GM21529 (cell line): Measurements from ENCODE around the gene CBLN1.
A peak's percentile ranks its signal among the peaks of the same experiment; 100 is the strongest.

Source experiments
- ATAC-seq: cut with Tn5 transposase; IDR thresholded peaks from one replicate; pipeline ENCODE4 v1.9.1; 2021; ENCODE audit not compliant: unreplicated experiment

Gene CBLN1

GRCh38 chr16:49281480-49281842, at the start of gene CBLN1:
TSS of gene CBLN1 (minus strand) at chr16:49281838. CDS start at chr16:49281465, 373 bp downstream.
- no peak for ATAC-seq

- no peak for ATAC-seq
These were observed 49.0 kb upstream of the CBLN1 start for GRCh38 chr16:49330562-49331201.

GRCh38 chr16:49328325-49328724, 46.7 kb upstream of the CBLN1 start:
- ATAC-seq: no peak

- no peak for ATAC-seq
These were observed 45.8 kb upstream of the CBLN1 start for GRCh38 chr16:49327466-49327865.

- no peak for ATAC-seq
These were observed 43.1 kb upstream of the CBLN1 start for GRCh38 chr16:49324703-49325102.

GRCh38 chr16:49315602-49316001, 34.0 kb upstream of the CBLN1 start:
- ATAC-seq: no peak

GRCh38 chr16:49312389-49312985, 30.8 kb upstream of the CBLN1 start:
- ATAC-seq: no peak

GRCh38 chr16:49311823-49312222, 30.2 kb upstream of the CBLN1 start:
- ATAC-seq: no peak

- no peak for ATAC-seq
These were observed 25.5 kb upstream of the CBLN1 start for GRCh38 chr16:49307176-49307575.

GRCh38 chr16:49305406-49305805, 23.8 kb upstream of the CBLN1 start:
- no peak for ATAC-seq

GRCh38 chr16:49292413-49292812, 10.8 kb upstream of the CBLN1 start:
- ATAC-seq: no peak

- no peak for ATAC-seq
These were observed 5.9 kb upstream of the CBLN1 start for GRCh38 chr16:49287572-49287971.

GRCh38 chr16:49284962-49285361, 3.3 kb upstream of the CBLN1 start:
- no peak for ATAC-seq

- no peak for ATAC-seq
These were observed 1.9 kb upstream of the CBLN1 start for GRCh38 chr16:49283376-49284049.

- no peak for ATAC-seq
These were observed 1.2 kb upstream of the CBLN1 start for GRCh38 chr16:49282690-49283375.

- ATAC-seq: peak; percentile 92
These were observed 405 bp upstream of the CBLN1 start for GRCh38 chr16:49281843-49282642.

- ATAC-seq: no peak
These were observed 732 bp downstream of the CBLN1 start for GRCh38 chr16:49280841-49281371.

GRCh38 chr16:49280105-49280741, 1.4 kb downstream of the CBLN1 start:
- no peak for ATAC-seq

GRCh38 chr16:49278944-49279725, 2.5 kb downstream of the CBLN1 start:
- ATAC-seq: no peak

GRCh38 chr16:49278567-49278827, 3.1 kb downstream of the CBLN1 start:
- ATAC-seq: no peak
